Endothelial cell (in vitro differentiated cells): ENCODE results near the gene GAREM1. TPM values are rescaled to one million over a fixed set of nuclear protein-coding genes. Genes with fewer than 3 reads are reported as not detected.

Source experiments
- DNase-seq: peaks from one replicate; pipeline ENCODE4 v3.0.0; 2021; ENCODE audit warnings: low spot score
- H3K27ac Mint-ChIP-seq: one replicate; pipeline ENCODE4 v1.8.0; 2021; ENCODE audit warnings: mixed read lengths, inconsistent platforms; ENCODE audit not compliant: unreplicated experiment
- H3K27me3 Mint-ChIP-seq: one replicate; pipeline ENCODE4 v1.8.0; 2021; ENCODE audit warnings: mild to moderate bottlenecking, moderate library complexity, mixed read lengths, inconsistent platforms; ENCODE audit not compliant: unreplicated experiment
- H3K36me3 Mint-ChIP-seq: one replicate; pipeline ENCODE4 v1.8.0; 2021; ENCODE audit warnings: mild to moderate bottlenecking, low read depth, mixed read lengths, inconsistent platforms; ENCODE audit not compliant: unreplicated experiment
- H3K4me1 Mint-ChIP-seq: one replicate; pipeline ENCODE4 v1.8.0; 2021; ENCODE audit warnings: mild to moderate bottlenecking, mixed read lengths, inconsistent platforms; ENCODE audit not compliant: unreplicated experiment
- H3K4me3 Mint-ChIP-seq: one replicate; pipeline ENCODE4 v1.8.0; 2021; ENCODE audit warnings: mild to moderate bottlenecking, mixed read lengths, inconsistent platforms; ENCODE audit not compliant: unreplicated experiment
- H3K9me3 Mint-ChIP-seq: one replicate; pipeline ENCODE4 v1.8.0; 2021; ENCODE audit warnings: mixed read lengths, inconsistent platforms; ENCODE audit not compliant: unreplicated experiment
- CTCF ChIP-seq: fragments of 200-600 bp; sonication (generic); IDR thresholded peaks from one replicate; pipeline ENCODE4 v1.5.0; 2021; ENCODE audit warnings: antibody characterized with exemption; ENCODE audit not compliant: unreplicated experiment
- total RNA-seq: library from RNA; stranded (reverse); fragmentation: NEBNext Ultra II Directional; extraction: Animal tissue kit (Norgen Biotek cat#: 25700); gene quantifications from one replicate; pipeline ENCODE4 v1.2.1, GENCODE V29; 2021; ENCODE audit not compliant: unreplicated experiment

GAREM1 gene
- total RNA-seq, 1 donor from 2014 or later, result 1.2 TPM

GRCh38 chr18:32373505-32373904, 97.2 kb downstream of the GAREM1 start:
- Mint-ChIP-seq H3K4me1 (peaks cover 9% of the 10 kb centered on the region), H3K27ac (no peak overlapping the region), H3K36me3 (no peaks in the 10 kb centered on the region), H3K4me3 (no peak overlapping the region), H3K9me3 (no peaks in the 10 kb centered on the region), H3K27me3 (peaks cover 2% of the 10 kb centered on the region)
- no peak for DNase-seq
- TF ChIP-seq CTCF, result no peak

GRCh38 chr18:32372381-32373061, 98.2 kb downstream of the GAREM1 start:
- no peaks in the 10 kb centered on the region for H3K9me3 Mint-ChIP-seq
- TF ChIP-seq CTCF, result no peak
- DNase-seq, result no peak
- H3K27ac Mint-ChIP-seq, result no peak overlapping the region
- H3K4me3 Mint-ChIP-seq, result no peak overlapping the region
- no peaks in the 10 kb centered on the region for H3K36me3 Mint-ChIP-seq
- H3K4me1 Mint-ChIP-seq, result peaks cover 9% of the 10 kb centered on the region
- H3K27me3 Mint-ChIP-seq, result no peaks in the 10 kb centered on the region

- no peak overlapping the region for H3K4me3 Mint-ChIP-seq
- no peaks in the 10 kb centered on the region for H3K27me3 Mint-ChIP-seq
- no peak for TF ChIP-seq CTCF
- DNase-seq, result no peak
- no peaks in the 10 kb centered on the region for H3K9me3 Mint-ChIP-seq
- peaks cover 9% of the 10 kb centered on the region for H3K4me1 Mint-ChIP-seq
- no peak overlapping the region for H3K27ac Mint-ChIP-seq
- H3K36me3 Mint-ChIP-seq, result no peaks in the 10 kb centered on the region
Measured at GRCh38 chr18:32372047-32372380, 98.7 kb downstream of the GAREM1 start.

GRCh38 chr18:32371384-32371783, 99.3 kb downstream of the GAREM1 start:
- Mint-ChIP-seq H3K36me3 (no peaks in the 10 kb centered on the region), H3K9me3 (no peaks in the 10 kb centered on the region), H3K4me1 (peaks cover 9% of the 10 kb centered on the region), H3K27ac (no peak overlapping the region), H3K27me3 (no peaks in the 10 kb centered on the region), H3K4me3 (no peak overlapping the region)
- no peak for TF ChIP-seq CTCF
- DNase-seq, result no peak

- no peak for DNase-seq
- H3K4me3 Mint-ChIP-seq, result no peak overlapping the region
- H3K9me3 Mint-ChIP-seq, result no peaks in the 10 kb centered on the region
- H3K36me3 Mint-ChIP-seq, result no peaks in the 10 kb centered on the region
- H3K4me1 Mint-ChIP-seq, result peaks cover 9% of the 10 kb centered on the region
- no peak for TF ChIP-seq CTCF
- no peak overlapping the region for H3K27ac Mint-ChIP-seq
- H3K27me3 Mint-ChIP-seq, result no peaks in the 10 kb centered on the region
Measured at GRCh38 chr18:32368991-32369390, 101.7 kb downstream of the GAREM1 start.
